WTC11 (cell line): ENCODE measurements around the gene SSTR1. TPM values are rescaled to one million over a fixed set of nuclear protein-coding genes. Genes with fewer than 3 reads are reported as not detected.

Experiments
- ATAC-seq: fragments of 200-7000 bp; cut with Tn5 transposase; 2 replicates; pipeline ENCODE4 v1.10.0; 2021; ENCODE audit warnings: mild to moderate bottlenecking, moderate library complexity
- CTCF ChIA-PET: fragments of 300-600 bp; sonication (Branson Sonifier 250); formaldehyde crosslinking; loops from one replicate; lab custom pipeline; 2021; ENCODE audit warnings: antibody characterized with exemption; lab: Charles Lee
- POLR2A ChIA-PET: fragments of 350-600 bp; sonication (Branson Sonifier 250); formaldehyde crosslinking; loops from one replicate; lab custom pipeline; 2021; ENCODE audit warnings: antibody characterized with exemption; lab: Charles Lee
- DNase-seq: peaks from one replicate; pipeline ENCODE4 v3.0.0; 2021; ENCODE audit warnings: low spot score
- H3K27ac Mint-ChIP-seq: 2 replicates; pipeline ENCODE4 v1.8.0; 2021; ENCODE audit warnings: mixed read lengths
- H3K27me3 Mint-ChIP-seq: 2 replicates; pipeline ENCODE4 v1.8.0; 2021; ENCODE audit warnings: low read depth, mild to moderate bottlenecking, moderate library complexity, mixed read lengths
- H3K36me3 Mint-ChIP-seq: 2 replicates; pipeline ENCODE4 v1.8.0; 2021; ENCODE audit warnings: mixed read lengths
- H3K4me1 Mint-ChIP-seq: 2 replicates; pipeline ENCODE4 v1.8.0; 2022; ENCODE audit warnings: mixed read lengths
- H3K4me3 Mint-ChIP-seq: 2 replicates; pipeline ENCODE4 v1.8.0; 2021; ENCODE audit warnings: mild to moderate bottlenecking, moderate library complexity, mixed read lengths
- H3K9me3 Mint-ChIP-seq: 2 replicates; pipeline ENCODE4 v1.8.0; 2021; ENCODE audit warnings: mixed read lengths
- CBFB ChIP-seq: sonication (generic); formaldehyde crosslinking; IDR thresholded peaks from 2 replicates; pipeline ENCODE4 v1.8.1; 2022; ENCODE audit warnings: mild to moderate bottlenecking, low read depth, missing genetic modification reagents
- EMX1 ChIP-seq: fragments of 250-450 bp; sonication (Bioruptor Pico); IDR thresholded peaks from 2 replicates; pipeline ENCODE4 v1.8.0; 2021; ENCODE audit warnings: mild to moderate bottlenecking
- IRF2 ChIP-seq: sonication (generic); formaldehyde crosslinking; IDR thresholded peaks from 2 replicates; pipeline ENCODE4 v1.8.0; 2022; ENCODE audit warnings: low read depth, missing genetic modification reagents, borderline replicate concordance
- NFATC4 ChIP-seq: fragments of 250-450 bp; sonication (Bioruptor Pico); IDR thresholded peaks from 2 replicates; pipeline ENCODE4 v1.9.0; 2021; ENCODE audit warnings: mild to moderate bottlenecking
- NR2C2 ChIP-seq: sonication (generic); formaldehyde crosslinking; IDR thresholded peaks from 2 replicates; pipeline ENCODE4 v1.8.0; 2022; ENCODE audit warnings: mild to moderate bottlenecking, missing genetic modification reagents
- NR3C1 ChIP-seq: sonication (generic); formaldehyde crosslinking; conservative IDR thresholded peaks from 2 replicates; pipeline ENCODE4 v1.8.1; 2023; ENCODE audit warnings: low read depth, mild to moderate bottlenecking, missing genetic modification reagents
- OVOL2 ChIP-seq: fragments of 250-450 bp; sonication (Bioruptor Pico); IDR thresholded peaks from 2 replicates; pipeline ENCODE4 v1.9.0; 2021; ENCODE audit warnings: mild to moderate bottlenecking, borderline replicate concordance
- ZNF138 ChIP-seq: sonication (generic); formaldehyde crosslinking; conservative IDR thresholded peaks from 2 replicates; pipeline ENCODE4 v1.8.1; 2022; ENCODE audit warnings: mild to moderate bottlenecking, moderate library complexity, missing genetic modification reagents
- ZNF232 ChIP-seq: sonication (generic); formaldehyde crosslinking; IDR thresholded peaks from 2 replicates; pipeline ENCODE4 v1.8.0; 2022; ENCODE audit warnings: mild to moderate bottlenecking, missing genetic modification reagents
- ZNF671 ChIP-seq: fragments of 250-450 bp; sonication (Bioruptor Pico); IDR thresholded peaks from 2 replicates; pipeline ENCODE4 v1.8.0; 2021; ENCODE audit warnings: mild to moderate bottlenecking
- total RNA-seq: library from RNA; stranded (reverse); gene quantifications from 3 replicates; pipeline ENCODE4 v1.2.3, GENCODE V29; 2021
- TF ChIP-seq, protein P1 (sequence below): sonication (generic); formaldehyde crosslinking; conservative IDR thresholded peaks from 2 replicates; pipeline ENCODE4 v1.8.1; 2022; ENCODE audit warnings: mild to moderate bottlenecking, missing genetic modification reagents
- TF ChIP-seq, protein P2 (sequence below): sonication (generic); formaldehyde crosslinking; IDR thresholded peaks from 2 replicates; pipeline ENCODE4 v1.8.0; 2022; ENCODE audit warnings: mild to moderate bottlenecking, missing genetic modification reagents
- TF ChIP-seq, protein P3 (sequence below): sonication (generic); formaldehyde crosslinking; IDR thresholded peaks from 2 replicates; pipeline ENCODE4 v1.8.0; 2022; ENCODE audit warnings: missing genetic modification reagents
- TF ChIP-seq, protein P4 (sequence below): sonication (generic); formaldehyde crosslinking; IDR thresholded peaks from 2 replicates; pipeline ENCODE4 v1.8.0; 2022; ENCODE audit warnings: mild to moderate bottlenecking, missing genetic modification reagents
- TF ChIP-seq, protein P5 (sequence below): sonication (generic); formaldehyde crosslinking; IDR thresholded peaks from 2 replicates; pipeline ENCODE4 v1.8.1; 2022; ENCODE audit warnings: low read depth, mild to moderate bottlenecking, moderate library complexity, missing genetic modification reagents, borderline replicate concordance
- TF ChIP-seq, protein P6 (sequence below): sonication (generic); formaldehyde crosslinking; IDR thresholded peaks from 2 replicates; pipeline ENCODE4 v1.8.1; 2023; ENCODE audit warnings: mild to moderate bottlenecking, missing genetic modification reagents, moderate library complexity
- TF ChIP-seq, protein P7 (sequence below): sonication (generic); formaldehyde crosslinking; IDR thresholded peaks from 2 replicates; pipeline ENCODE4 v1.8.1; 2023; ENCODE audit warnings: mild to moderate bottlenecking, missing genetic modification reagents
- TF ChIP-seq, protein P8 (sequence below): sonication (generic); formaldehyde crosslinking; IDR thresholded peaks from 2 replicates; pipeline ENCODE4 v1.8.1; 2023; ENCODE audit warnings: mild to moderate bottlenecking, moderate library complexity, missing genetic modification reagents
- TF ChIP-seq, protein P9 (sequence below): fragments of 250-450 bp; sonication (Bioruptor Pico); IDR thresholded peaks from 2 replicates; pipeline ENCODE4 v1.8.0; 2021; ENCODE audit warnings: mild to moderate bottlenecking

The SSTR1 gene
- total RNA-seq, 1 experiment from 2014 or later, result 1.7 TPM

DNA sequence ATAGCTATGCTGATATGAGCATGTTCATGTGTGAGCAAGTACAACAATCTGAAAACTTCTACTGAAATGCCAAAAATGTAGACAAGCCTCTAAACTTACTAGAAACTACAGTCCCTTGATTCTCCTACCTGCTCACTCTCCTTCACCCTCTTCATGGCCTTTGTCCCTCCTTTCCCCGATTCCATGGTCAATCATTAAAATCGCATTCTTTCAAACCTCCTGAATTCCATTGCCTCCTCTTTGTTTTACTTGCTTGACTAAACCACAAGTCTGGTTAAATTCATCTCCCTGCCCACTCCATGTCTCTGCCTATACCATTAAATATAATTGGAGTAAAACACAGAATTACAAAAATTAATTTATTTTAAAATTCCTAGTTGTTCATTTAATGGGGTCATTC, 33.0 kb upstream of the SSTR1 start:
- no peak overlapping the region for H3K4me3 Mint-ChIP-seq

DNA sequence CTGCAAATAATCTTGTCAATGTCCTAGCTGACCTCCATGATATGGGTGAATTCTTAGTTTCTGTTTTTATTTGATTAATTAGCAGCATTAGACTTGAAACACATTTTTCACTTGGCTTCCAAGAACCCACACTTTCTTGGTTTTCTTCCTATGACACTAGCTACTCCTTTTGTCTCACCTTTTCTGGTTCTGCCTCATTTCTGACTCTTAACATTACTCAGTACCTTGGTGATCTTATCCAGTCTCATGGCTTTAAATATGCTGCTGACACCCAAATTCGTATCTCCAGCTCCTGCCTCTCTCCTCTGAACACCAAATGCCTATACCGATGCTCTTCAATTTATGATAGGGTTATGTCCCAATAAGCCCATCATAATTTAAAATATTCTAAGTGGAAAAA, 32.0 kb upstream of the SSTR1 start:
- H3K36me3 Mint-ChIP-seq, result peaks cover 28% of the 10 kb centered on the region

More for the DNA sequence above, 33.0 kb upstream of the SSTR1 start:
- DNase-seq (no peak), ATAC-seq (no peak; the same call in 1 of the 2 replicates)
- Mint-ChIP-seq H3K9me3 (peaks cover 20% of the 10 kb centered on the region), H3K27ac (no peak overlapping the region), H3K4me1 (peaks cover 21% of the 10 kb centered on the region), H3K27me3 (peaks cover 16% of the 10 kb centered on the region), H3K36me3 (peaks cover 20% of the 10 kb centered on the region)
- ChIA-PET POLR2A (no interaction called here), CTCF (no interaction called here)
- TF ChIP-seq, protein P1, sequence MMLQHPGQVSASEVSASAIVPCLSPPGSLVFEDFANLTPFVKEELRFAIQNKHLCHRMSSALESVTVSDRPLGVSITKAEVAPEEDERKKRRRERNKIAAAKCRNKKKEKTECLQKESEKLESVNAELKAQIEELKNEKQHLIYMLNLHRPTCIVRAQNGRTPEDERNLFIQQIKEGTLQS (CRISPR knock-in tag), result no peak
- TF ChIP-seq, protein P2, sequence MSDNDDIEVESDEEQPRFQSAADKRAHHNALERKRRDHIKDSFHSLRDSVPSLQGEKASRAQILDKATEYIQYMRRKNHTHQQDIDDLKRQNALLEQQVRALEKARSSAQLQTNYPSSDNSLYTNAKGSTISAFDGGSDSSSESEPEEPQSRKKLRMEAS, result no peak
- TF ChIP-seq, protein P3, sequence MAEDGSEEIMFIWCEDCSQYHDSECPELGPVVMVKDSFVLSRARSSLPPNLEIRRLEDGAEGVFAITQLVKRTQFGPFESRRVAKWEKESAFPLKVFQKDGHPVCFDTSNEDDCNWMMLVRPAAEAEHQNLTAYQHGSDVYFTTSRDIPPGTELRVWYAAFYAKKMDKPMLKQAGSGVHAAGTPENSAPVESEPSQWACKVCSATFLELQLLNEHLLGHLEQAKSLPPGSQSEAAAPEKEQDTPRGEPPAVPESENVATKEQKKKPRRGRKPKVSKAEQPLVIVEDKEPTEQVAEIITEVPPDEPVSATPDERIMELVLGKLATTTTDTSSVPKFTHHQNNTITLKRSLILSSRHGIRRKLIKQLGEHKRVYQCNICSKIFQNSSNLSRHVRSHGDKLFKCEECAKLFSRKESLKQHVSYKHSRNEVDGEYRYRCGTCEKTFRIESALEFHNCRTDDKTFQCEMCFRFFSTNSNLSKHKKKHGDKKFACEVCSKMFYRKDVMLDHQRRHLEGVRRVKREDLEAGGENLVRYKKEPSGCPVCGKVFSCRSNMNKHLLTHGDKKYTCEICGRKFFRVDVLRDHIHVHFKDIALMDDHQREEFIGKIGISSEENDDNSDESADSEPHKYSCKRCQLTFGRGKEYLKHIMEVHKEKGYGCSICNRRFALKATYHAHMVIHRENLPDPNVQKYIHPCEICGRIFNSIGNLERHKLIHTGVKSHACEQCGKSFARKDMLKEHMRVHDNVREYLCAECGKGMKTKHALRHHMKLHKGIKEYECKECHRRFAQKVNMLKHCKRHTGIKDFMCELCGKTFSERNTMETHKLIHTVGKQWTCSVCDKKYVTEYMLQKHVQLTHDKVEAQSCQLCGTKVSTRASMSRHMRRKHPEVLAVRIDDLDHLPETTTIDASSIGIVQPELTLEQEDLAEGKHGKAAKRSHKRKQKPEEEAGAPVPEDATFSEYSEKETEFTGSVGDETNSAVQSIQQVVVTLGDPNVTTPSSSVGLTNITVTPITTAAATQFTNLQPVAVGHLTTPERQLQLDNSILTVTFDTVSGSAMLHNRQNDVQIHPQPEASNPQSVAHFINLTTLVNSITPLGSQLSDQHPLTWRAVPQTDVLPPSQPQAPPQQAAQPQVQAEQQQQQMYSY, result no peak
- TF ChIP-seq, protein P4, sequence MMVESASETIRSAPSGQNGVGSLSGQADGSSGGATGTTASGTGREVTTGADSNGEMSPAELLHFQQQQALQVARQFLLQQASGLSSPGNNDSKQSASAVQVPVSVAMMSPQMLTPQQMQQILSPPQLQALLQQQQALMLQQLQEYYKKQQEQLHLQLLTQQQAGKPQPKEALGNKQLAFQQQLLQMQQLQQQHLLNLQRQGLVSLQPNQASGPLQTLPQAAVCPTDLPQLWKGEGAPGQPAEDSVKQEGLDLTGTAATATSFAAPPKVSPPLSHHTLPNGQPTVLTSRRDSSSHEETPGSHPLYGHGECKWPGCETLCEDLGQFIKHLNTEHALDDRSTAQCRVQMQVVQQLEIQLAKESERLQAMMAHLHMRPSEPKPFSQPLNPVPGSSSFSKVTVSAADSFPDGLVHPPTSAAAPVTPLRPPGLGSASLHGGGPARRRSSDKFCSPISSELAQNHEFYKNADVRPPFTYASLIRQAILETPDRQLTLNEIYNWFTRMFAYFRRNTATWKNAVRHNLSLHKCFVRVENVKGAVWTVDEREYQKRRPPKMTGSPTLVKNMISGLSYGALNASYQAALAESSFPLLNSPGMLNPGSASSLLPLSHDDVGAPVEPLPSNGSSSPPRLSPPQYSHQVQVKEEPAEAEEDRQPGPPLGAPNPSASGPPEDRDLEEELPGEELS (CRISPR knock-in tag), result no peak
- TF ChIP-seq NFATC4 (no peak), OVOL2 (CRISPR knock-in tag) (no peak), ZNF138 (CRISPR knock-in tag) (no peak), NR3C1 (CRISPR knock-in tag) (no peak), NR2C2 (CRISPR knock-in tag) (no peak), ZNF671 (CRISPR knock-in tag) (no peak), ZNF232 (CRISPR knock-in tag) (no peak)
- TF ChIP-seq, protein P5, sequence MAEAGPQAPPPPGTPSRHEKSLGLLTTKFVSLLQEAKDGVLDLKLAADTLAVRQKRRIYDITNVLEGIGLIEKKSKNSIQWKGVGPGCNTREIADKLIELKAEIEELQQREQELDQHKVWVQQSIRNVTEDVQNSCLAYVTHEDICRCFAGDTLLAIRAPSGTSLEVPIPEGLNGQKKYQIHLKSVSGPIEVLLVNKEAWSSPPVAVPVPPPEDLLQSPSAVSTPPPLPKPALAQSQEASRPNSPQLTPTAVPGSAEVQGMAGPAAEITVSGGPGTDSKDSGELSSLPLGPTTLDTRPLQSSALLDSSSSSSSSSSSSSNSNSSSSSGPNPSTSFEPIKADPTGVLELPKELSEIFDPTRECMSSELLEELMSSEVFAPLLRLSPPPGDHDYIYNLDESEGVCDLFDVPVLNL (CRISPR knock-in tag), result no peak
- TF ChIP-seq, protein P6, sequence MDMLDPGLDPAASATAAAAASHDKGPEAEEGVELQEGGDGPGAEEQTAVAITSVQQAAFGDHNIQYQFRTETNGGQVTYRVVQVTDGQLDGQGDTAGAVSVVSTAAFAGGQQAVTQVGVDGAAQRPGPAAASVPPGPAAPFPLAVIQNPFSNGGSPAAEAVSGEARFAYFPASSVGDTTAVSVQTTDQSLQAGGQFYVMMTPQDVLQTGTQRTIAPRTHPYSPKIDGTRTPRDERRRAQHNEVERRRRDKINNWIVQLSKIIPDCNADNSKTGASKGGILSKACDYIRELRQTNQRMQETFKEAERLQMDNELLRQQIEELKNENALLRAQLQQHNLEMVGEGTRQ, result no peak

More for the DNA sequence above, 32.0 kb upstream of the SSTR1 start:
- ChIA-PET CTCF (no interaction called here), POLR2A (no interaction called here)
- ATAC-seq, result no peak
- Mint-ChIP-seq H3K4me1 (peaks cover 21% of the 10 kb centered on the region), H3K27me3 (peaks cover 16% of the 10 kb centered on the region), H3K4me3 (no peak overlapping the region), H3K27ac (no peak overlapping the region), H3K9me3 (peaks cover 30% of the 10 kb centered on the region)
- TF ChIP-seq CBFB (CRISPR knock-in tag) (no peak), OVOL2 (CRISPR knock-in tag) (no peak), NFATC4 (no peak), NR3C1 (CRISPR knock-in tag) (no peak), IRF2 (no peak), EMX1 (CRISPR knock-in tag) (no peak)
- TF ChIP-seq, protein P6, result no peak
- TF ChIP-seq, protein P7, sequence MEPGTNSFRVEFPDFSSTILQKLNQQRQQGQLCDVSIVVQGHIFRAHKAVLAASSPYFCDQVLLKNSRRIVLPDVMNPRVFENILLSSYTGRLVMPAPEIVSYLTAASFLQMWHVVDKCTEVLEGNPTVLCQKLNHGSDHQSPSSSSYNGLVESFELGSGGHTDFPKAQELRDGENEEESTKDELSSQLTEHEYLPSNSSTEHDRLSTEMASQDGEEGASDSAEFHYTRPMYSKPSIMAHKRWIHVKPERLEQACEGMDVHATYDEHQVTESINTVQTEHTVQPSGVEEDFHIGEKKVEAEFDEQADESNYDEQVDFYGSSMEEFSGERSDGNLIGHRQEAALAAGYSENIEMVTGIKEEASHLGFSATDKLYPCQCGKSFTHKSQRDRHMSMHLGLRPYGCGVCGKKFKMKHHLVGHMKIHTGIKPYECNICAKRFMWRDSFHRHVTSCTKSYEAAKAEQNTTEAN, result no peak
- TF ChIP-seq, protein P8, sequence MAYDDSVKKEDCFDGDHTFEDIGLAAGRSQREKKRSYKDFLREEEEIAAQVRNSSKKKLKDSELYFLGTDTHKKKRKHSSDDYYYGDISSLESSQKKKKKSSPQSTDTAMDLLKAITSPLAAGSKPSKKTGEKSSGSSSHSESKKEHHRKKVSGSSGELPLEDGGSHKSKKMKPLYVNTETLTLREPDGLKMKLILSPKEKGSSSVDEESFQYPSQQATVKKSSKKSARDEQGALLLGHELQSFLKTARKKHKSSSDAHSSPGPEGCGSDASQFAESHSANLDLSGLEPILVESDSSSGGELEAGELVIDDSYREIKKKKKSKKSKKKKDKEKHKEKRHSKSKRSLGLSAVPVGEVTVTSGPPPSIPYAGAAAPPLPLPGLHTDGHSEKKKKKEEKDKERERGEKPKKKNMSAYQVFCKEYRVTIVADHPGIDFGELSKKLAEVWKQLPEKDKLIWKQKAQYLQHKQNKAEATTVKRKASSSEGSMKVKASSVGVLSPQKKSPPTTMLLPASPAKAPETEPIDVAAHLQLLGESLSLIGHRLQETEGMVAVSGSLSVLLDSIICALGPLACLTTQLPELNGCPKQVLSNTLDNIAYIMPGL (CRISPR knock-in tag), result no peak
- TF ChIP-seq, protein P9, sequence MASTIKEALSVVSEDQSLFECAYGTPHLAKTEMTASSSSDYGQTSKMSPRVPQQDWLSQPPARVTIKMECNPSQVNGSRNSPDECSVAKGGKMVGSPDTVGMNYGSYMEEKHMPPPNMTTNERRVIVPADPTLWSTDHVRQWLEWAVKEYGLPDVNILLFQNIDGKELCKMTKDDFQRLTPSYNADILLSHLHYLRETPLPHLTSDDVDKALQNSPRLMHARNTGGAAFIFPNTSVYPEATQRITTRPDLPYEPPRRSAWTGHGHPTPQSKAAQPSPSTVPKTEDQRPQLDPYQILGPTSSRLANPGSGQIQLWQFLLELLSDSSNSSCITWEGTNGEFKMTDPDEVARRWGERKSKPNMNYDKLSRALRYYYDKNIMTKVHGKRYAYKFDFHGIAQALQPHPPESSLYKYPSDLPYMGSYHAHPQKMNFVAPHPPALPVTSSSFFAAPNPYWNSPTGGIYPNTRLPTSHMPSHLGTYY, result no peak
- no peak for DNase-seq
